Spleen (tissue), 11 donors: ENCODE results near the gene SPEN. TPM values are rescaled to one million over a fixed set of nuclear protein-coding genes. Genes with fewer than 3 reads are reported as not detected.
A peak's percentile ranks its signal among the peaks of the same experiment; 100 is the strongest.

Experiments used
- DNase-seq: peaks from one replicate; pipeline ENCODE4 v3.0.0-alpha.2; 2020
- H3K27ac ChIP-seq, 8 donors: fragments of 200-600 bp; sonication (generic) in 7 of 8; 1 replicate in 4 of 8; 2 replicates in 4 of 8; pipeline versions ENCODE4 v1.5.0 to v1.8.0; 2016 to 2021; ENCODE audit warnings: inconsistent platforms in 4 of 8, mild to moderate bottlenecking in 4 of 8, moderate library complexity in 1 of 8
- H3K27me3 ChIP-seq, 7 donors: fragments of 200-600 bp; sonication (generic) in 6 of 7; replicated peaks in 1 of 7; 1 replicate in 4 of 7; 2 replicates in 3 of 7; pipeline versions ENCODE4 v1.5.0 to v1.8.0; 2016 to 2021; ENCODE audit warnings: inconsistent platforms in 3 of 7, mild to moderate bottlenecking in 1 of 7
- H3K36me3 ChIP-seq, 6 donors: fragments of 200-600 bp; sonication (generic) in 5 of 6; 1 replicate in 4 of 6; 2 replicates in 2 of 6; pipeline versions ENCODE4 v1.5.0 to v1.8.0; 2016 to 2021; ENCODE audit warnings: inconsistent platforms in 2 of 6
- H3K4me1 ChIP-seq, 6 donors: fragments of 200-600 bp; sonication (generic) in 5 of 6; 1 replicate in 3 of 6; 2 replicates in 3 of 6; pipeline versions ENCODE4 v1.5.0 to v1.8.0; 2016 to 2021; ENCODE audit warnings: inconsistent platforms in 3 of 6
- H3K4me3 ChIP-seq, 8 donors: fragments of 200-600 bp; sonication (generic) in 7 of 8; 1 replicate in 4 of 8; 2 replicates in 4 of 8; pipeline versions ENCODE4 v1.5.0 to v1.8.0; 2016 to 2021; ENCODE audit warnings: inconsistent platforms in 4 of 8, mild to moderate bottlenecking in 4 of 8, moderate library complexity in 2 of 8
- H3K9me3 ChIP-seq, 8 donors: fragments of 200-600 bp; sonication (generic) in 7 of 8; 1 replicate in 4 of 8; 2 replicates in 4 of 8; pipeline versions ENCODE4 v1.5.0 to v1.8.0; 2016 to 2021; ENCODE audit warnings: inconsistent platforms in 4 of 8
- CTCF ChIP-seq, 11 experiments: fragments of 200-600 bp in 7 of 11; fragments of 450-650 bp in 4 of 11; sonication (generic) in 4 of 11; IDR thresholded peaks in 8 of 11; conservative IDR thresholded peaks in 3 of 11; 1 replicate in 7 of 11; 2 replicates in 4 of 11; pipeline versions ENCODE4 v1.4.0 to v1.8.0; 2016 to 2021; ENCODE audit warnings: antibody characterized with exemption in 11 of 11, inconsistent platforms in 4 of 11, mild to moderate bottlenecking in 1 of 11
- POLR2A ChIP-seq, 3 donors: fragments of 450-650 bp; IDR thresholded peaks; one replicate each; pipeline ENCODE4 v1.5.1; 2017; ENCODE audit warnings: antibody characterized with exemption in 3 of 3, mild to moderate bottlenecking in 1 of 3
- POLR2AphosphoS5 ChIP-seq, 3 donors: sonication (generic); formaldehyde crosslinking; IDR thresholded peaks; one replicate each; pipeline ENCODE4 v1.5.1; 2017; ENCODE audit warnings: antibody characterized with exemption in 3 of 3
- WGBS, 5 donors: extraction: QIAGEN DNeasy Blood & Tissue Kit in 3 of 5; methylation state at CpG; one replicate each; pipeline versions ENCODE4 v1.1.5 to v1.1.7; 2013 to 2018; 5-methylcytosine and 5-hydroxymethylcytosine counted together
- intact Hi-C: fragments of 100-400 bp; cut with DNase I; formaldehyde crosslinking; loops from one replicate; pipeline ENCODE4 v1.15.0; 2023; ENCODE audit warnings: low total_unique reads
- polyA plus RNA-seq, 3 donors: library from polyadenylated mRNA; stranded (reverse); fragments of 200-250 nt; gene quantifications; one replicate each; pipeline ENCODE4 v1.2.1, GENCODE V29; 2013
- total RNA-seq, 7 donors: library from RNA; depleted of rRNA in 3 of 7; stranded (reverse); fragments of >200 nt in 3 of 7; fragmentation: NEBNext Ultra II Directional in 4 of 7; extraction: Animal tissue kit (Norgen Biotek cat#: 25700) in 4 of 7; gene quantifications; one replicate each; pipeline versions ENCODE4 v1.1.0 to v1.2.1, GENCODE V29; 2016 to 2021
- donor health status: healthy with polysubstance abuse.
- donor health status: DM: no; HTN: no; CAD: no; lungs with moderate emphysema.
- donor health status: DM: no; HTN: no; CAD: no.
- donor health status: Bipolar disorder and iron deficiency.
- donor health status: healthy.
- donor health status: DM: no; HTN: no; CAD: no.
- donor health status: DM: yes; HTN: yes; CAD: no.

SPEN gene
- total and polyA plus RNA-seq, 10 donors, result 8.0 to 75.9 (median 58.4) TPM

- intact Hi-C loops, result no loop called here
- peaks cover 3 to 53% (median 34%) of the 10 kb centered on the region in 6 donors for H3K36me3 ChIP-seq
- peak; percentile 94 for DNase-seq
- peak; percentile 84 to 91 (median 86) for TF ChIP-seq POLR2AphosphoS5 (IDR thresholded peaks at IDR 0.05)
- TF ChIP-seq CTCF (IDR thresholded peaks at IDR 0.05 in 8 of 11, conservative IDR thresholded peaks at IDR 0.05 in 3 of 11), result no peak
- peak in 1 of 3 donors; percentile 23 for TF ChIP-seq POLR2A (IDR thresholded peaks at IDR 0.05)
- H3K27ac ChIP-seq, result peak overlapping the region; percentile 64 to 91 (median 85)
- H3K9me3 ChIP-seq, result no peaks in the 10 kb centered on the region
- peaks cover 56 to 86% (median 74%) of the 10 kb centered on the region in 6 donors for H3K4me1 ChIP-seq
- peak overlapping the region in 3 of 8 donors; percentile 13 to 49 (median 22) for H3K4me3 ChIP-seq
- no peaks in the 10 kb centered on the region for H3K27me3 ChIP-seq
- WGBS, 5 donors, result 14 to 44% (median 22%) methylated on average over 21 to 25 of the region's 25 CpGs
These were observed 102.1 kb downstream of the SPEN start for GRCh38 chr1:15949453-15950245.

GRCh38 chr1:15950302-15950701, 102.8 kb downstream of the SPEN start:
- TF ChIP-seq CTCF (IDR thresholded peaks at IDR 0.05 in 8 of 11, conservative IDR thresholded peaks at IDR 0.05 in 3 of 11) (no peak), POLR2A (IDR thresholded peaks at IDR 0.05) (no peak), POLR2AphosphoS5 (IDR thresholded peaks at IDR 0.05) (no peak)
- Histone ChIP-seq H3K27me3 (no peaks in the 10 kb centered on the region), H3K27ac (peak overlapping the region; percentile 64 to 91 (median 85)), H3K4me3 (no peak overlapping the region), H3K4me1 (peaks cover 56 to 92% (median 76%) of the 10 kb centered on the region in 6 donors), H3K36me3 (peaks cover 3 to 46% (median 27%) of the 10 kb centered on the region in 6 donors), H3K9me3 (no peaks in the 10 kb centered on the region)
- DNase-seq, result no peak
- 68 to 89% (median 77%) methylated on average over 3 to 4 of the region's 4 CpGs for WGBS, 5 donors
- intact Hi-C loops, result no loop called here

- TF ChIP-seq POLR2AphosphoS5 (IDR thresholded peaks at IDR 0.05) (peak in 1 of 3 donors; percentile 26), POLR2A (IDR thresholded peaks at IDR 0.05) (no peak), CTCF (IDR thresholded peaks at IDR 0.05 in 8 of 11, conservative IDR thresholded peaks at IDR 0.05 in 3 of 11) (no peak)
- Histone ChIP-seq H3K9me3 (no peaks in the 10 kb centered on the region), H3K4me1 (peaks cover 56 to 97% (median 78%) of the 10 kb centered on the region in 6 donors), H3K27ac (peak overlapping the region; percentile 64 to 91 (median 85)), H3K27me3 (no peaks in the 10 kb centered on the region), H3K36me3 (peaks cover 2 to 43% (median 22%) of the 10 kb centered on the region in 6 donors), H3K4me3 (no peak overlapping the region)
- no peak for DNase-seq
- 36 to 54% (median 47%) methylated on average over 10 of the region's 10 CpGs for WGBS, 5 donors
- intact Hi-C loops, result no loop called here
These were observed 103.3 kb downstream of the SPEN start for GRCh38 chr1:15950763-15951295.
